GM23248 (cell line): ENCODE measurements around the gene GEMIN5. TPM values are rescaled to one million over a fixed set of nuclear protein-coding genes. Genes with fewer than 3 reads are reported as not detected.

Experiments
- DNase-seq: peaks from one replicate; pipeline ENCODE4 v3.0.0-alpha.2; 2015
- H2AFZ ChIP-seq: fragments of 200-600 bp; sonication (generic); 2 replicates; pipeline ENCODE4 v1.6.1; 2016; ENCODE audit warnings: antibody characterized with exemption
- H3F3A ChIP-seq: fragments of 200-600 bp; sonication (generic); 2 replicates; pipeline ENCODE4 v1.6.1; 2016; ENCODE audit warnings: mild to moderate bottlenecking, antibody characterized with exemption, mixed run types; ENCODE audit not compliant: insufficient read depth
- H3K27ac ChIP-seq: fragments of 200-600 bp; sonication (generic); 2 replicates; pipeline ENCODE4 v1.5.1; 2016; ENCODE audit warnings: mild to moderate bottlenecking
- H3K27me3 ChIP-seq: fragments of 200-600 bp; sonication (generic); replicated peaks from 2 replicates; pipeline ENCODE4 v1.6.1; 2016; ENCODE audit warnings: mild to moderate bottlenecking; ENCODE audit not compliant: insufficient read depth
- H3K36me3 ChIP-seq: fragments of 200-600 bp; sonication (generic); 2 replicates; pipeline ENCODE4 v1.6.1; 2016; ENCODE audit warnings: low read depth, mild to moderate bottlenecking
- H3K4me1 ChIP-seq: fragments of 200-600 bp; sonication (generic); 2 replicates; pipeline ENCODE4 v1.6.1; 2016; ENCODE audit warnings: mild to moderate bottlenecking; ENCODE audit not compliant: insufficient read depth
- H3K4me2 ChIP-seq: fragments of 200-600 bp; sonication (generic); one replicate; pipeline ENCODE4 v1.6.1; 2016; ENCODE audit warnings: mild to moderate bottlenecking; ENCODE audit not compliant: unreplicated experiment
- H3K4me3 ChIP-seq: fragments of 200-600 bp; sonication (generic); 2 replicates; pipeline ENCODE4 v1.5.1; 2016; ENCODE audit warnings: mild to moderate bottlenecking
- H3K79me2 ChIP-seq: fragments of 200-600 bp; sonication (generic); 2 replicates; pipeline ENCODE4 v1.6.1; 2016; ENCODE audit warnings: mild to moderate bottlenecking; ENCODE audit not compliant: insufficient read depth
- H3K9ac ChIP-seq: fragments of 200-600 bp; sonication (generic); 2 replicates; pipeline ENCODE4 v1.6.1; 2016; ENCODE audit warnings: mild to moderate bottlenecking
- H3K9me2 ChIP-seq: fragments of 200-600 bp; sonication (generic); 2 replicates; pipeline ENCODE4 v1.6.1; 2016; ENCODE audit warnings: mixed run types, mild to moderate bottlenecking, moderate library complexity; ENCODE audit not compliant: insufficient read depth
- H3K9me3 ChIP-seq: fragments of 200-600 bp; sonication (generic); one replicate; pipeline ENCODE4 v1.6.1; 2017; ENCODE audit warnings: low read depth
- H4K20me1 ChIP-seq: fragments of 200-600 bp; sonication (generic); 2 replicates; pipeline ENCODE4 v1.6.0; 2016; ENCODE audit not compliant: insufficient read depth
- EZH2 ChIP-seq: fragments of 200-600 bp; sonication (generic); IDR thresholded peaks from 2 replicates; pipeline ENCODE4 v1.6.1; 2018; ENCODE audit warnings: antibody characterized with exemption, mild to moderate bottlenecking; ENCODE audit not compliant: insufficient read depth, poor library complexity, severe bottlenecking
- EZH2phosphoT487 ChIP-seq: fragments of 200-600 bp; sonication (generic); IDR thresholded peaks from 2 replicates; pipeline ENCODE4 v1.6.1; 2018; ENCODE audit warnings: antibody characterized with exemption, moderate library complexity, mild to moderate bottlenecking, low read depth; ENCODE audit not compliant: insufficient read depth
- WGBS, 2 experiments: methylation state at CpG; one replicate each; pipeline ENCODE4 v1.1.6; 2015 to 2017; ENCODE audit warnings: low lambda C conversion rate in 2 of 2, low coverage in 1 of 2; ENCODE audit errors: missing lambda C conversion rate in 2 of 2; 5-methylcytosine and 5-hydroxymethylcytosine counted together
- in situ Hi-C: fragments of 300-500 bp; cut with MboI; formaldehyde crosslinking; loops from 2 replicates; pipeline ENCODE4 v1.15.0; 2020
- polyA plus RNA-seq: library from polyadenylated mRNA; unstranded; fragments of >200 nt; fragmentation: Nextera tagmentation; extraction: Ambion mirVana; gene quantifications from 2 replicates; pipeline ENCODE4 v1.2.1, GENCODE V29; 2016
- total RNA-seq: library from RNA; depleted of rRNA; stranded (reverse); fragments of >200 nt; shearing (Covaris generic); gene quantifications from 2 replicates; pipeline ENCODE4 v1.2.3, GENCODE V29; 2014; rRNA removed

The GEMIN5 gene
- total and polyA plus RNA-seq, 2 experiments from 2014 or later, result 9.1 to 13.8 TPM

DNA sequence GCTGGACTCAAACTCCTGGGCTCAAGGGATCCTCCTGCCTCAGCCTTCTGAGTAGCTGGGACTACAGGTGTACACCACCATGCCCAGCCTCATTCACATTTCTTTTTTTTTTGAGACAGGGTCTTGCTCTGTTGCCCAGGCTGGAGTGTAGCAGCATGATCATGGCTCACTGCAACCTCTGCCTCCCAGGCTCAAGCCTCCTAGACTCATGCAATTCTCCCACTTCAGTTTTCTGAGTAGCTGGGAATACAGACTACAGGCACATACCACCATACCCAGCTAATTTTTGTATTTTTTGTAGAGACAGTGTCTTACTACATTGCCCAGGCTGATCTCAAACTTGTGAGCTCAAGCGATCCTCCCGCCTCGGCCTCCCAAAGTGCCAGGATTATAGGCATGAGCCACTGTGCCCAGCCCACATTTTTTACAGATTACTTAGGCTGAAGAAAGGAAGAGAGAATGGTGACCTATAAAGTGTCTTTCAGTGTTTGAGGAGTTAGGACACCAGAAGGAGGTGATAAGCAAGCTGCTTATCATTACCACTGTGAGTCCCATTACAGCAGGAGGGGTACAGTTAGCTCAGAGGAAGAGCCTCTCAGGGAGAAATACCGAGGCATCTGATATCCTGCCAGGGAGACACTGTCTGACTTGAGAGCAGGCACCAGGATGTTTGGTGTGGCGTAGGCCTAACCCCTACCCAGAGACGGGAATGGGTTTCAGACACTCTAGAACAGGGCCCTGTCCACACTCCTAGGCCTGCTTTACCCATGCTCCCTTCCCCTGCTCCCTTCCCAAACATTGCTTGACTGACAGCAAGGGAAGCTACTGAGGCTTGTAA lies 97.4 kb downstream of the GEMIN5 start:
- Histone ChIP-seq H3K4me2 (no peak overlapping the region), H2AFZ (no peak overlapping the region), H4K20me1 (no peaks in the 10 kb centered on the region), H3K79me2 (no peaks in the 10 kb centered on the region), H3K9me2 (no peaks in the 10 kb centered on the region), H3K4me3 (no peak overlapping the region), H3K4me1 (0 out of 2 replicates have a peak, but pooled peaks cover 6% of the 10 kb centered on the region), H3K36me3 (no peaks in the 10 kb centered on the region), H3K27ac (no peak overlapping the region), H3K9me3 (no peaks in the 10 kb centered on the region), H3K9ac (no peak overlapping the region), H3K27me3 (no peaks in the 10 kb centered on the region), H3F3A (peaks cover 6% of the 10 kb centered on the region; the same call in 1 of the 2 replicates)
- WGBS, 2 experiments, result 62 to 63% methylated on average over 6 of the region's 6 CpGs
- TF ChIP-seq EZH2phosphoT487, result no peak
- TF ChIP-seq EZH2, result no peak
- no peak for DNase-seq
- in situ Hi-C loops, result no loop called here

Other genes starting within 250 kb of the GEMIN5 start
- 59.9 and 81.9 TPM in 2 replicates for gene LARP1, start 182.8 kb downstream of the GEMIN5 start, total RNA-seq
- gene LARP1, start 182.8 kb downstream of the GEMIN5 start, polyA plus RNA-seq, result 30.2 and 33.8 TPM in 2 replicates
- gene FAXDC2, start 87.6 kb downstream of the GEMIN5 start, total RNA-seq, result 10.3 and 12.8 TPM in 2 replicates
- gene FAXDC2, start 87.6 kb downstream of the GEMIN5 start, polyA plus RNA-seq, result 5.4 and 6.7 TPM in 2 replicates
- 73.6 and 91.8 TPM in 2 replicates for gene CNOT8, start 79.6 kb downstream of the GEMIN5 start, total RNA-seq
- gene CNOT8, start 79.6 kb downstream of the GEMIN5 start, polyA plus RNA-seq, result 67.0 and 69.2 TPM in 2 replicates
- gene MRPL22, start 2.9 kb upstream of the GEMIN5 start, total RNA-seq, result 4.8 and 11.5 TPM in 2 replicates
- gene MRPL22, start 2.9 kb upstream of the GEMIN5 start, polyA plus RNA-seq, result 93.7 and 95.9 TPM in 2 replicates
- not detected in 2 replicates for gene KIF4B, start 75.5 kb upstream of the GEMIN5 start, total RNA-seq
- not detected in 2 replicates for gene KIF4B, start 75.5 kb upstream of the GEMIN5 start, polyA plus RNA-seq